GM21576 (cell line): ENCODE results near the gene TMPRSS7.

Experiments used
- ATAC-seq: cut with Tn5 transposase; IDR thresholded peaks from one replicate; pipeline ENCODE4 v1.9.1; 2021; ENCODE audit warnings: mild to moderate bottlenecking, moderate library complexity; ENCODE audit not compliant: unreplicated experiment

Gene TMPRSS7

GRCh38 chr3:112092496-112093179, 58.1 kb downstream of the TMPRSS7 start:
- peak; percentile 56 for ATAC-seq

- no peak for ATAC-seq
These were observed 58.6 kb downstream of the TMPRSS7 start for GRCh38 chr3:112093180-112093522.

- ATAC-seq: no peak
These were observed 61.2 kb downstream of the TMPRSS7 start for GRCh38 chr3:112095731-112096130.

GRCh38 chr3:112096176-112096575, 61.6 kb downstream of the TMPRSS7 start:
- ATAC-seq: no peak

GRCh38 chr3:112097378-112097777, 62.8 kb downstream of the TMPRSS7 start:
- ATAC-seq: no peak

GRCh38 chr3:112101916-112102315, 67.4 kb downstream of the TMPRSS7 start:
- ATAC-seq: no peak

GRCh38 chr3:112104774-112105173, 70.2 kb downstream of the TMPRSS7 start:
- ATAC-seq: no peak

- ATAC-seq: no peak
These were observed 74.8 kb downstream of the TMPRSS7 start for GRCh38 chr3:112109322-112109721.

- peak; percentile 49 for ATAC-seq
These were observed 77.4 kb downstream of the TMPRSS7 start for GRCh38 chr3:112111785-112112402.

- ATAC-seq: peak; percentile 22
These were observed 80.1 kb downstream of the TMPRSS7 start for GRCh38 chr3:112114576-112115160.

- peak; percentile 28 for ATAC-seq
These were observed 80.7 kb downstream of the TMPRSS7 start for GRCh38 chr3:112115161-112115739.

- ATAC-seq: no peak
These were observed 81.4 kb downstream of the TMPRSS7 start for GRCh38 chr3:112115806-112116383.

GRCh38 chr3:112116748-112117186, 82.2 kb downstream of the TMPRSS7 start:
- ATAC-seq: no peak

GRCh38 chr3:112117415-112117814, 82.9 kb downstream of the TMPRSS7 start:
- ATAC-seq: no peak

- ATAC-seq: peak; percentile 26
These were observed 83.5 kb downstream of the TMPRSS7 start for GRCh38 chr3:112117841-112118571.

GRCh38 chr3:112119962-112120836, 85.7 kb downstream of the TMPRSS7 start:
- peak; percentile 28 for ATAC-seq

- no peak for ATAC-seq
These were observed 87.3 kb downstream of the TMPRSS7 start for GRCh38 chr3:112121577-112122547.

- no peak for ATAC-seq
These were observed 88.3 kb downstream of the TMPRSS7 start for GRCh38 chr3:112122870-112123269.

GRCh38 chr3:112123548-112123947, 89.0 kb downstream of the TMPRSS7 start:
- no peak for ATAC-seq
